RKO (cell line): ENCODE data around the gene GLRX3.
"Not testable (repeated sequence)": the region's sequence is repeated elsewhere in the genome, so short reads cannot be mapped to it uniquely, and the experiment has no call there.

Source experiments
- DNase-seq: peaks from one replicate; pipeline ENCODE4 v3.0.0-alpha.2; 2016; ENCODE audit warnings: low spot score

GLRX3 gene

GRCh38 chr10:130189608-130190054 lies 53.4 kb downstream of the GLRX3 start:
- DNase-seq, result no peak

DNA sequence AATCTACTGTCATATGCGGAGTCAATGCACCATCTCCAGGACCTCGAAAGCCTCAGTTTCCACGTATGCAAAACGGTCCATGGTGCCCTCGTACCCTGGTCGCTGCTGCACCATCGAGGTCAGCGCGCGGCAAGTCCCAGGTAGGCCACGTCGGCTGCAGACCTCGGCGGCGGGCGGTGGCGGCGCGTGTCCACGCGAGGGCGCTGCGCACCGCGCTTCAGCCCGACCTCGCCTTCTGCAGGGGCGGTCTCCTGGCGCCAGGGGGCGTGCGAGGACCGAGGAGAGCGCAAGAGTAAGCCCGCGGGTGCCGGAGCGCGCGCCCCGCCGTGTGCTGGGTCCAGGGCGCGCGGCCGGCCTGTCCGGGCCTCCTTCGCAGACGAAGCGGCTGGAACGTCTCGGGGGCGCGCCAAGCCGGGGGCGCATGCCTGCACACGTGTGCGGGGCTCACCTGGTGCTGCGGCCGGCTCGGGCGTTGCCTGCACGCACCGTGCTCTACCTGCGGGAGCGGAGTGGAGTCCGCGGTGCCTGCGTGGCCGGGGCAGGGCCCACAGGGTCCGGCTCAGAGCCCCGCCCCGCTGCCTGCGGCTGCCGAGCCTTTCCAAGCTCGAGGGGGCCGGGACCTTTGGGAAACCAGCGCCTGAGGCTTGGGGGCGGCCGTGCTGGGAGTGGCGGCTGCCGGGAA lies 54.0 kb downstream of the GLRX3 start:
- peak; percentile 83 for DNase-seq

DNA sequence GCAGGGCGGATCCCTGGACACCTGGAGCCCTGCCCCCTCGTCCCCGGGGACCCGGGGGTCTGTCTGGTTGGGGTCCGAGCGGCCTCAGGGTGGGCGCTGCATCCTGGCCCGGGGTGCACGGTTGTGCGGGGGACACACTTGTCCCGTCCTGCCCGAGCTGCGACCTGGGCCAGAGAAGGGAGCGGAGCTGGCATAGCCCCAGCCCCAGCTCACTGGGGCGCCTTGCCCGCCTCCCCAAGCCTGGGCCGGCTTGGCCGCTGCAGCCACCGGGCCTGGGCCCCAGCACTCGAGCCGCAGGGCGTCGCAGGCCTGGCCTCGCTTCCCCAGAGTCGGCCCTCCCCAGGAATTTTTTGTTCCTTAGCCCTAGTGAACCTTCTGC lies 54.5 kb downstream of the GLRX3 start:
- DNase-seq, result no peak

GRCh38 chr10:130191380-130191779 lies 55.2 kb downstream of the GLRX3 start:
- DNase-seq, result no peak

DNA sequence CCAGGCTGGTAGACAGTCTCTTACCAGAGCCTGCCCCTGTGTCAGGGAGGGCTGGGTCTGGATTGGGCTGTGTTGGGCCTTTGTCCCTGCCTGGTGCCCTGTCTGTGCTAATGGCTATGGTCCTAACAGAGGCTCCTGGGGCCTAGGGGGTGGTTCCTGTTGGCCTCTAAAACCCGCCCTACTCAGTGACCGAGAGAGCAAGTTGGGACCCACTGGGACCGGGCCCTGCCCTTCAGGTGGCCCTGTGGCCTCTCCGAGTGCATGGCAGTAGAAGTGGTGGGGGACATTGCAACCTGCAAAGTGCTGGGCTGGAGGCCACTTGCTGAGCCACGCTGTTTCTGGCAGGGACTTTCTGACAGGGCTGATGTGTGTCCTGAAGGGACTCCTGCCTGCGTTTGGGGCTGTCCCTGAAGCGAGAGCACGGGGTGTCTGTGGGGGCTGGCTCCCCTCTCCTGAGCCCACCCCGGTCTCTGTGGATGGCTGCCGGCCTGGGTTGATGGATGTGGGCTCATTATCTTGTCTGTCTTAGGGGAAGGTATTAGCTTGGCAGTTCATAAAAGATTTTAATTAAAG lies 56.2 kb downstream of the GLRX3 start:
- no peak for DNase-seq

DNA sequence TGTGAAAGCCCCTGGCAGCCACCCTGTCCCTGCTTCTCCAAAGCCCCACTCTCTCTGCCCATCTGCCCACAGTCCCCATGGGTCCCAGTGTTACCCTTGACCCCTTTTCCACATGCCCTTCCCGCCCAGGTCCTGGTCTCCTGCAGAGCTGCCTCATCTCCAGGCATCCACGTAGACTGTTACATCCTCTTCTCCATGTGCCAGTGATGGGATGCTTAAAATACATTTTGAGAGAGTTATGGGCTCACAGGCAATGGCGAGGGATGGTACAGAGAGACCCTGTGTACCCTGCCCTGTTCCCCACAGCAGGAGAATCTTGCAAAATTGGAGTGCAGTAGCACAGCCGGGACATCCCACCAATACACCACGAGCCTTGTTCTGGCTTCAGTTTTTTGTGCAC lies 56.8 kb downstream of the GLRX3 start:
- no peak for DNase-seq

DNA sequence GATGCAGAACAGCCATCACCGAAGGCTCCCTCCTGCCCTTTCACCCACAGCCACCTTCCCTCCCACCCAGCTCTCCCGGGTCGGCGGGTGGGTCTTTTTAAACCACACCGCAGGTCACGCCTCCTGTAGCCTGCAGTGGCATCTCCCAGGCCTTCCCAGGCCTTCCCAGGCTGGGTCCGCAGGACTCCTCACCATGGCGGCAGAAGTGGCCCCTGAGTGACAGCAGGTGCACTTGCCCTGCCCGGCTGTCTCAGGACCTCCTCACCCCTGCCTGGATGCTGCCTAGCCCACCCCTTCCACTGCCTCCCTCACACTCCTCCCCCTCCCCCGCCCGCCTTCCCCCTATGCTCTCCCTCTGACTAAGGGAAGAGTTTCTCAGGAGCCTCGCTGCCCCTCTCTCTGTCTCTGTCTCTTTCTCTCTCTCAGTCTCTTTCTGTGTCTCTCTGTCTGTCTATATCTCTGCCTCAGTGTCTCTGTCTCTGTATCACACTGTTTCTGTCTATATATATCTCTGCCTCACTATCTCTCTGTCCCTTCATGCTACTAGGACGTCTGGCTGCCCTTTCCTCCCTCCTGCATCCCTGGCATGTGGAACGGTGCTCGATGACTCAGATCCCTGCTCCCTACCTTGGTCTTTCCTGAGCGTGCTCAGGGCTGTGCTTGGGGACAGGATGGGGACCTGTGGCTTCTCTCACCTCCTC lies 57.5 kb downstream of the GLRX3 start:
- no peak for DNase-seq

DNA sequence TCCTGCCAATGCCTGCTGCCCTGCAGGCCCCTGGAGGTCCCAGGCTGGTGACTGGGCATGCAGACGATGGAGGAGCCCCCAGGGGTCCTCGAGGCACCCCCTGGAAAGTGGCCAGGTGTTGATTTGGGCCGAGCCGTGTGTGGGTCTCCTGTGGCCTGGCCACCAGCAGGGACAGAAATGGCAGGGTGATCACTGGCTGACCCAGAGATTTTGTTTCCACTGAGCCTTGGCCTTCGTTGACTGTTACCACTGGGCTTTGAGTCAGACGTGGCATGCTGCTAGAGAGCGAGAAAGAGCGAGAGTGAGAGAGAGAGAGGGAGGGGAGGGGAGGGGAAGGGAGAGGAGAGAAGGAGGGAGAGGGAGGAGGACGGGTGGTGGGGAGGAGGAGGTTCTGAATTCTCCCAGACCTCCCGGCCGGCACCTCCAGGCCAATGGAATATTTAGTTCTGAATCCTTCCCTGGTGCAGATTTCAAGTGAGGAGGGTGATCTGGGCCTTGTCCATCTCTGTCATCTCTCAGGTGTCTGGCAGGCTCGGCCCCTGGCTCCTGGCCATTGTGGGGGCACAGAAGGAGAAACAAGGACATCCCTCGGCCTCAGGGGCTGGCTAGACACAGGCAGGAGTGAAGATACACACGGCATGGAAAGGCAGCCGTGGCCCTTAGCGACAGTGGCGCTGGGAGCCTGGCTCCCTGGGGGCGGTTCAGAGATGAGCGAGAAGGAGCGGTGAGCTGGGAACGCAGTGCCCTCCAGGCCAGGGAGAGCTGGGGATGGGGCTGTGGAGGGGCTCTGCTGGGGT lies 58.2 kb downstream of the GLRX3 start:
- DNase-seq, result no peak

- no peak for DNase-seq
Observed at GRCh38 chr10:130194991-130195645, 58.9 kb downstream of the GLRX3 start.

DNA sequence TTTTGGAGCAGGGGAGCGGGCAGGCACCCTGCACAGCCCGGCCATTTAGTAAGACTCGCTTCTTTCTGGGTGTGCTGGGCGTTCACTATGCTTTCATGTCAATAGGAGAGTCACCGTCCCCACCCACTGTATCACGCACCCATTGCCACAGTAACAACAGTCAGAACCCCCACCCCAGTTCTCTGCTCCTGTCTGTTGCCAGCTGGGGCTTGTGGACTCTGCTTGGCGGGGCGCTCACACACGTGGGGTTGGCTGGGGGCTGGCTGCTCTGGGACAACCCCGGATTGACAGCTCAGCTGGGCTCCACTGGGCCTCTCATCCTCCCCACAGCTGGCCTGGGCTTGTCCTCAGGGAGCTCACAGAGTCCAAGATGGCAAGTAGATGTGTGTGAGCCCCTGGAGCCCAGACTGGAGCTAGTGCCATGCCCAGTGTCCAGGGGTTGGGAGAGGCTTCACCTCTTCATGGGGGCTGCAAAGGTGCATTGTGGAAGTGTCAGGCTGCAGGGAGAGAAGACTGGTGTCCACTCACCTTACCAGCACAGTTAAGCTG lies 59.6 kb downstream of the GLRX3 start:
- DNase-seq, result no peak

GRCh38 chr10:130196511-130197487 lies 60.6 kb downstream of the GLRX3 start:
- no peak for DNase-seq

DNA sequence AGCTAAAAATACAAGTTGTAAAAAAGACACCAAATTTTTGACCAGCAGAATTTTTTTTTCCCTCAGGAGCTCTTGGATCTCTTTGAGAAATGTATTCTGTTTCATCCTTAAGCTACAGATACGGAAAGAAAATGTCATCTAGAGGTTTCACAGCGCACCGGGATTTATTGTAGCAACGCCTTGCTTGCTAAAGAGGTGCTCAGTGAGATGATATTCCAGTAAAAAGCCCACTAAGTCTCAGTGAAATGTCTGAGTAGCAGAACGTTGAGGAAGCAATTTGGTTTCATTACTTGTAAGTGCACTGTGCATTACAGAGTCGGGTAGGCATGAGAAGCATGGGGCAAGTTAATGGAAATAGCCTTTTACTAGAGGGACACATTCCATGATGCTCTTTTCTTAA lies 62.5 kb downstream of the GLRX3 start:
- DNase-seq, result no peak

DNA sequence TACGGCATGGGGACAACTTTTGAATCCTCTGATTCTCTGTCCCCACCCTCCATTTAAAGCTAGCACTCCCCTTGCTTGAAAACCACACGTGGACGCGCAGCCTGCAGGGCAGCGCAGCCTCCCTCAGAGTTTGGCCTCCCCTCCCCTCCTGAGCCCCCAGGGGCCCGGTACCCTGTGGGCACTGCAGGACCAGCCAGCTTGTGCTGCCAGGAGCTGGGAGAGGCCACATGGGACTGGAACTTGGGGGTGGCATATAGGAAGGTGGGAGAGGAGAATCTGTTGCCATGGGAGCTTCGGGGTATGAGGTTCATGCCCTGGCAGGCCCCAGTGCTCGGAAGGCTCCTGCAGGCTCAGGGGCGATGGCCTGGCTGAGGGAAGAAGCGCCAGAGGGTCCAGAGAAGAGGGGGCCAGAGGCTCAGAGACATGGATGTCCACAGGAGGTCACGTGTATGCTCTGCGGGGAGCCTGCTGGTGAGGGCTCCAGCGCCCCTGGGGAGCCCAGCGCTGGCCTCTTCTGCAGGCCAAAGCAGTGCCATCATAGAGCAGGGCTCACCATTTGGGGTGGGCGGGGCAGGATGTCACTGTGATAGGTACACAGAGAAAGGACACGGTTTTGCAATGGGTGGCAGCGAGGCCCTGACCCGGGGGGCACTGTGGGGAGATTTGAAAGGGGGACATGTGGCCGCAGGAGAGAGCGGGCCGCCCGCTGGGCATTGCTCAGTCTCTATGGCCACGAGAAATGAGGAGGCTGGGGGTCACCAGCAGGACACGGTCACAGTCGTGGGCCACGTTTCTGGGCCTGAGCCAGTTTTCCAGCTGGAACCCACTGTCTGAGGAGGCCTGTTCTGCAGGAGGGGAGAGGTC lies 64.2 kb downstream of the GLRX3 start:
- no peak for DNase-seq

DNA sequence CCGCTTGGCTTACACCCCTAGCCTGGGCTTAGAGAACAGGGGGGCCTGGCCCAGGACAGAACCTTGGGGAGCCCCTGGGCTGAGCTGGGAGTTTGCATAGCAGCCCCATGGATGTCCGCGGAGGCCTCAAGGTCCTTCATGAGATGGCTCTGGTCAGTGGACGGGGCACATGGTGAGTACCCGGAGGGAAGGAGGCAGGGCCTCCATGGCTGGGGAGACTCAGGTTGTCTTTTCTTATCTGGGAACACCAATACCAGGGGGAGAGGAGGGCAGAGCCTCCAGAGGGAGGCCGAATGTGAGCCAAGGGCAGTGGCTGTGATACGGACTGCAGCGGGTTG lies 64.8 kb downstream of the GLRX3 start:
- no peak for DNase-seq

GRCh38 chr10:130202150-130202549 lies 66.0 kb downstream of the GLRX3 start:
- not testable (repeated sequence) for DNase-seq

GRCh38 chr10:130202984-130203621 lies 66.9 kb downstream of the GLRX3 start:
- DNase-seq, result no peak

- no peak for DNase-seq
Observed at GRCh38 chr10:130203626-130204025, 67.4 kb downstream of the GLRX3 start.

DNA sequence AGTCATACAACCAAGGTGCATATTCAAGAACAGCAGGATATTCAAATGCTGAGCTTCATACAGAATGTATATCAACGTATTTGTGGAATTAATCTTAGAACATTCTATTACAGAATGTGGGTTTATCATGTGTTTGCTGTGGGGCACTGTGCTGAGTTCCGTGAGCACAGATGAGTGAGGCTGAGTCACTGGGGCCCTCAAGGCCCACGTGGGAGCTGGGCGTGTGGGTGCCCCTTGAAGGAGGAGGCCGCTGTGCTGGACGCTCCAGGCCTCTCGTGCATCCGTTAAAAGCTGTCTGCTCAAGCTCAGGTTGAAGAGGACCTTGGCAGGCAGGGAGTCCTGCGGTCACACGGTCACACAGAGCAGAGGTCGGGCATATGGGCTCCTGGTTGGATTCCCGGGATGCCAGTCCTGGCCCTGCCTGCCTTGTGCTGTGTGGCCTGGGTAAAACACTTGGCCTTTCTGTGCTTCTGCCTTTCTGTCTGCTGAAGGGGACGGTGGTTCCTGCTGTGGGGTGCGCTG lies 70.1 kb downstream of the GLRX3 start:
- DNase-seq, result no peak

GRCh38 chr10:130207205-130207604 lies 71.0 kb downstream of the GLRX3 start:
- DNase-seq, result no peak
